HG03457 (cell line): Measurements from ENCODE around the gene SAV1.

Experiments
- ATAC-seq: cut with Tn5 transposase; IDR thresholded peaks from one replicate; pipeline ENCODE4 v1.9.1; 2021; ENCODE audit warnings: moderate number of reproducible peaks; ENCODE audit not compliant: unreplicated experiment

SAV1 gene

GRCh38 chr14:50610465-50610864 is 57.6 kb downstream of the SAV1 start:
- no peak for ATAC-seq

GRCh38 chr14:50608302-50608851 is 59.7 kb downstream of the SAV1 start:
- ATAC-seq, result no peak

- no peak for ATAC-seq
Measured at GRCh38 chr14:50607761-50608160, 60.3 kb downstream of the SAV1 start.

GRCh38 chr14:50607181-50607580 is 60.9 kb downstream of the SAV1 start:
- ATAC-seq, result no peak

- ATAC-seq, result no peak
Measured at GRCh38 chr14:50606468-50606867, 61.6 kb downstream of the SAV1 start.

- ATAC-seq, result no peak
Measured at GRCh38 chr14:50605766-50606165, 62.3 kb downstream of the SAV1 start.

GRCh38 chr14:50603565-50603964 is 64.5 kb downstream of the SAV1 start:
- ATAC-seq, result no peak

- ATAC-seq, result no peak
Measured at GRCh38 chr14:50602035-50602434, 66.1 kb downstream of the SAV1 start.

GRCh38 chr14:50601394-50601793 is 66.7 kb downstream of the SAV1 start:
- ATAC-seq, result no peak

GRCh38 chr14:50600849-50601248 is 67.3 kb downstream of the SAV1 start:
- ATAC-seq, result no peak

GRCh38 chr14:50599700-50600444 is 68.2 kb downstream of the SAV1 start:
- ATAC-seq, result no peak

- no peak for ATAC-seq
Measured at GRCh38 chr14:50598765-50599164, 69.3 kb downstream of the SAV1 start.

- ATAC-seq, result no peak
Measured at GRCh38 chr14:50594577-50595316, 73.4 kb downstream of the SAV1 start.

- no peak for ATAC-seq
Measured at GRCh38 chr14:50590464-50590863, 77.6 kb downstream of the SAV1 start.
